ENCODE measurements around the gene ZNF436. TPM values are rescaled to one million over a fixed set of nuclear protein-coding genes. Genes with fewer than 3 reads are reported as not detected.
"Not testable (repeated sequence)": the region's sequence is repeated elsewhere in the genome, so short reads cannot be mapped to it uniquely, and the experiment has no call there.

The ZNF436 gene
- total RNA-seq, 1 donor from 2014 or later, result 23.7 TPM

GRCh38 chr1:23366598-23366997 lies 3.0 kb downstream of the ZNF436 start:
- peak; percentile 30 for ATAC-seq

- ATAC-seq, result no peak
These were observed 3.5 kb downstream of the ZNF436 start for GRCh38 chr1:23366146-23366545.

- no peak for ATAC-seq
These were observed 7.4 kb downstream of the ZNF436 start for GRCh38 chr1:23362218-23362713.

GRCh38 chr1:23358310-23358875 lies 11.2 kb downstream of the ZNF436 start:
- no peak for ATAC-seq

GRCh38 chr1:23357138-23357908 lies 12.3 kb downstream of the ZNF436 start:
- no peak for ATAC-seq

- ATAC-seq, result no peak
These were observed 13.0 kb downstream of the ZNF436 start for GRCh38 chr1:23356471-23357137.

GRCh38 chr1:23354245-23354644 lies 15.4 kb downstream of the ZNF436 start:
- ATAC-seq, result no peak

GRCh38 chr1:23352096-23352695 lies 17.4 kb downstream of the ZNF436 start:
- ATAC-seq, result no peak

- ATAC-seq, result no peak
These were observed 23.7 kb downstream of the ZNF436 start for GRCh38 chr1:23345920-23346319.

GRCh38 chr1:23344987-23345472 lies 24.6 kb downstream of the ZNF436 start:
- ATAC-seq, result no peak

- ATAC-seq, result peak; percentile 98
These were observed 25.3 kb downstream of the ZNF436 start, which contains the start of gene HNRNPR for GRCh38 chr1:23344111-23344986. Gene HNRNPR, minus strand, starts transcription at chr1:23344284. Its CDS starts 3,276 bp downstream, at chr1:23341008.

GRCh38 chr1:23343221-23344110 lies 26.2 kb downstream of the ZNF436 start:
- peak; percentile 41 for ATAC-seq

- ATAC-seq, result no peak
These were observed 27.5 kb downstream of the ZNF436 start for GRCh38 chr1:23341931-23342692.

GRCh38 chr1:23339632-23340031 lies 30.0 kb downstream of the ZNF436 start:
- ATAC-seq, result no peak

- no peak for ATAC-seq
These were observed 31.8 kb downstream of the ZNF436 start for GRCh38 chr1:23337869-23338268.

- no peak for ATAC-seq
These were observed 37.9 kb downstream of the ZNF436 start for GRCh38 chr1:23331713-23332112.

GRCh38 chr1:23330846-23331245 lies 38.8 kb downstream of the ZNF436 start:
- no peak for ATAC-seq

- ATAC-seq, result no peak
These were observed 44.2 kb downstream of the ZNF436 start for GRCh38 chr1:23325393-23325792.

- ATAC-seq, result no peak
These were observed 46.9 kb downstream of the ZNF436 start for GRCh38 chr1:23322770-23323169.

- ATAC-seq, result not testable (repeated sequence)
These were observed 59.4 kb downstream of the ZNF436 start for GRCh38 chr1:23310280-23310679.
